IMR-90 (cell line): ENCODE results near the gene ELF5. TPM values are rescaled to one million over a fixed set of nuclear protein-coding genes. Genes with fewer than 3 reads are reported as not detected.

ENCODE experiments used
- ATAC-seq: fragments of 200-7000 bp; cut with Tn5 transposase; 2 replicates; pipeline ENCODE4 v1.9.1; 2020; ENCODE audit warnings: low read depth, mild to moderate bottlenecking, moderate library complexity
- BruUV-seq: library from RNA; stranded (reverse); fragments of 400-500 nt; replicated peaks from 2 replicates; lab custom pipeline; 2021; lab: Mats Ljungman, UMichigan
- CTCF ChIA-PET: fragments of 300-600 bp; formaldehyde crosslinking; extraction: SDS; loops from one replicate; lab custom pipeline; 2021; ENCODE audit warnings: antibody characterized with exemption; lab: Yijun Ruan, JAX
- POLR2A ChIA-PET: fragments of 300-600 bp; sonication (Branson Sonifier 250); formaldehyde crosslinking; loops from one replicate; lab custom pipeline; 2022; ENCODE audit warnings: antibody characterized with exemption; ENCODE audit not compliant: unreplicated experiment; lab: Charles Lee
- DNase-seq: peaks from one replicate; pipeline ENCODE4 v3.0.0; 2013
- H2AFZ ChIP-seq: replicated peaks from 2 replicates; pipeline ENCODE3; 2013; ENCODE audit warnings: low read length, mild to moderate bottlenecking; ENCODE audit not compliant: poor library complexity
- H2AK5ac ChIP-seq: 2 replicates; pipeline ENCODE4 v1.6.1; 2013; ENCODE audit warnings: low read depth, low read length, inconsistent platforms
- H2AK9ac ChIP-seq: replicated peaks from 2 replicates; pipeline ENCODE3; 2013; ENCODE audit warnings: mild to moderate bottlenecking, low read depth, low read length, moderate library complexity; ENCODE audit not compliant: poor library complexity
- H2BK120ac ChIP-seq: 2 replicates; pipeline ENCODE4 v1.6.1; 2013; ENCODE audit warnings: low read depth, low read length, inconsistent platforms
- H2BK15ac ChIP-seq: 3 replicates; pipeline ENCODE4 v1.6.1; 2013; ENCODE audit warnings: low read depth, low read length, inconsistent platforms
- H2BK20ac ChIP-seq: 2 replicates; pipeline ENCODE4 v1.6.1; 2013; ENCODE audit warnings: low read depth, mild to moderate bottlenecking, inconsistent platforms, low read length, moderate library complexity
- H2BK5ac ChIP-seq: 2 replicates; pipeline ENCODE4 v1.6.1; 2013; ENCODE audit warnings: mild to moderate bottlenecking, low read depth, low read length, inconsistent platforms; ENCODE audit not compliant: poor library complexity, severe bottlenecking
- H3K14ac ChIP-seq: replicated peaks from 2 replicates; pipeline ENCODE4 v1.6.1; 2013; ENCODE audit warnings: low read depth, low read length, inconsistent platforms
- H3K18ac ChIP-seq: 2 replicates; pipeline ENCODE4 v1.6.1; 2013; ENCODE audit warnings: low read depth, low read length, control low read depth
- H3K23ac ChIP-seq: 2 replicates; pipeline ENCODE4 v1.6.1; 2013; ENCODE audit warnings: low read depth, low read length, inconsistent platforms
- H3K27ac ChIP-seq: 2 replicates; pipeline ENCODE4 v1.5.1; 2013; ENCODE audit warnings: mild to moderate bottlenecking, control low read depth, low read length; ENCODE audit not compliant: insufficient read depth
- H3K27me3 ChIP-seq: 2 replicates; pipeline ENCODE4 v1.6.1; 2013; ENCODE audit warnings: low read length; ENCODE audit not compliant: control insufficient read depth, insufficient read depth
- H3K36me3 ChIP-seq: 2 replicates; pipeline ENCODE4 v1.6.1; 2013; ENCODE audit warnings: low read length, mixed read lengths; ENCODE audit not compliant: control insufficient read depth, insufficient read depth
- H3K4ac ChIP-seq: 2 replicates; pipeline ENCODE4 v1.6.1; 2013; ENCODE audit warnings: low read depth, low read length, inconsistent platforms
- H3K4me1 ChIP-seq: 2 replicates; pipeline ENCODE4 v1.6.1; 2013; ENCODE audit warnings: low read length, mixed read lengths; ENCODE audit not compliant: control insufficient read depth, insufficient read depth
- H3K4me2 ChIP-seq: 2 replicates; pipeline ENCODE4 v1.6.1; 2013; ENCODE audit warnings: low read depth, mild to moderate bottlenecking, control low read depth, low read length, moderate library complexity
- H3K4me3 ChIP-seq: 2 replicates; pipeline ENCODE4 v1.5.1; 2013; ENCODE audit warnings: low read depth, mild to moderate bottlenecking, control low read depth, low read length, moderate library complexity; ENCODE audit not compliant: insufficient read depth
- H3K56ac ChIP-seq: 2 replicates; pipeline ENCODE4 v1.6.1; 2013; ENCODE audit warnings: low read length, inconsistent platforms; ENCODE audit not compliant: insufficient read depth; ENCODE audit errors: extremely low read depth
- H3K79me1 ChIP-seq, 2 experiments: 2 replicates each; pipeline ENCODE4 v1.6.1; 2013; ENCODE audit warnings: low read length in 2 of 2, inconsistent platforms in 1 of 2, low read depth in 1 of 2
- H3K9ac ChIP-seq: 2 replicates; pipeline ENCODE4 v1.6.1; 2013; ENCODE audit warnings: low read depth, low read length, control low read depth
- H3K9me1 ChIP-seq: 2 replicates; pipeline ENCODE4 v1.6.1; 2013; ENCODE audit warnings: low read length, inconsistent platforms; ENCODE audit not compliant: insufficient read depth
- H3K9me3 ChIP-seq: 2 replicates; pipeline ENCODE4 v1.6.1; 2013; ENCODE audit warnings: low read length; ENCODE audit not compliant: control insufficient read depth, insufficient read depth
- H4K20me1 ChIP-seq: 2 replicates; pipeline ENCODE4 v1.6.1; 2013; ENCODE audit warnings: low read length, inconsistent platforms; ENCODE audit not compliant: insufficient read depth
- H4K5ac ChIP-seq: 2 replicates; pipeline ENCODE4 v1.6.1; 2013; ENCODE audit warnings: mild to moderate bottlenecking, low read depth, low read length, control low read depth
- H4K8ac ChIP-seq, 2 experiments: 2 replicates each; pipeline ENCODE4 v1.6.1; 2013; ENCODE audit warnings: low read depth in 2 of 2, low read length in 2 of 2, control low read depth in 1 of 2, inconsistent platforms in 1 of 2
- H4K91ac ChIP-seq: 2 replicates; pipeline ENCODE4 v1.6.1; 2013; ENCODE audit warnings: low read depth, low read length, inconsistent platforms; ENCODE audit not compliant: insufficient read depth
- BHLHE40 ChIP-seq: fragments of 150-350 bp; IDR thresholded peaks from 2 replicates; pipeline ENCODE4 v1.6.1; 2016; ENCODE audit warnings: mild to moderate bottlenecking, low read depth, low read length
- MXI1 ChIP-seq: IDR thresholded peaks from 2 replicates; pipeline ENCODE4 v1.6.1; 2012; ENCODE audit warnings: low read depth, mild to moderate bottlenecking, low read length, moderate library complexity, borderline replicate concordance
- POLR2A ChIP-seq: IDR thresholded peaks from 2 replicates; pipeline ENCODE4 v1.6.1; 2012; ENCODE audit warnings: mild to moderate bottlenecking, low read depth, low read length
- RCOR1 ChIP-seq: IDR thresholded peaks from 2 replicates; pipeline ENCODE4 v1.6.1; 2012; ENCODE audit warnings: mild to moderate bottlenecking, low read length, improper control_type of control experiment; ENCODE audit not compliant: insufficient replicate concordance
- SMC3 ChIP-seq: fragments of 150-350 bp; IDR thresholded peaks from 2 replicates; pipeline ENCODE4 v1.6.1; 2016; ENCODE audit warnings: low read depth, mild to moderate bottlenecking, antibody characterized with exemption, low read length, moderate library complexity
- WGBS, 2 experiments: methylation state at CpG; one replicate each; pipeline versions ENCODE4 v1.1.5 to v1.1.7; 2013; ENCODE audit warnings: missing lambda C conversion rate in 2 of 2; ENCODE audit not compliant: insufficient read length in 1 of 2; ENCODE audit errors: extremely low coverage in 2 of 2; 5-methylcytosine and 5-hydroxymethylcytosine counted together
- dilution Hi-C: fragments of 300-500 bp; cut with HindIII; formaldehyde crosslinking; loops from one replicate; pipeline ENCODE4 v1.14.3; 2018; ENCODE audit warnings: low sequenced_read_pairs; ENCODE audit not compliant: unreplicated experiment
- in situ Hi-C: fragments of 300-500 bp; cut with MboI; formaldehyde crosslinking; loops from 3 replicates; pipeline ENCODE4 v1.14.3; 2019; ENCODE audit warnings: low sequenced_read_pairs, inconsistent platforms, mixed read lengths
- intact Hi-C: fragments of 100-400 bp; cut with micrococcal nuclease; formaldehyde crosslinking; loops from 2 replicates; pipeline ENCODE4 v1.10.0; 2022
- polyA plus RNA-seq, 3 experiments: library from polyadenylated mRNA; depleted of rRNA; stranded (reverse); fragments of >200 nt; gene quantifications; 2 replicates each; pipeline ENCODE4 v1.2.3, GENCODE V29; 2012; ENCODE audit warnings: low replicate concordance in 1 of 3
- total RNA-seq: library from RNA; depleted of rRNA; stranded (reverse); fragments of >200 nt; gene quantifications from 2 replicates; pipeline ENCODE4 v1.2.3, GENCODE V29; 2012

Gene ELF5
- total and polyA plus RNA-seq, 2 of the 4 experiments (the other 2 are of a cell fraction), result not detected

- Histone ChIP-seq H3K14ac (no peak overlapping the region), H3K4ac (no peak overlapping the region), H3K9me3 (no peaks in the 10 kb centered on the region), H3K4me3 (no peak overlapping the region), H4K20me1 (no peaks in the 10 kb centered on the region), H3K27me3 (peaks cover 41% of the 10 kb centered on the region), H3K36me3 (no peaks in the 10 kb centered on the region), H2AK5ac (no peak overlapping the region), H3K9me1 (peaks cover 6% of the 10 kb centered on the region; the same call in 1 of the 2 replicates), H3K79me1 (no peaks in the 10 kb centered on the region), H2BK120ac (no peak overlapping the region), H3K4me1 (peaks cover 6% of the 10 kb centered on the region), H4K5ac (no peak overlapping the region), H3K9ac (no peak overlapping the region), H3K23ac (no peak overlapping the region), H3K27ac (no peak overlapping the region), H4K91ac (no peak overlapping the region), H3K56ac (no peak overlapping the region), H2AFZ (no peak overlapping the region), H3K4me2 (no peak overlapping the region), H2AK9ac (no peak overlapping the region), H2BK20ac (no peak overlapping the region), H2BK5ac (no peak overlapping the region), H2BK15ac (no peak overlapping the region), H3K18ac (no peak overlapping the region), H4K8ac (no peak overlapping the region)
- ChIA-PET CTCF (no interaction called here), POLR2A (no interaction called here)
- dilution Hi-C loops (no loop called here), in situ Hi-C loops (no loop called here), intact Hi-C loops (no loop called here)
- no TSS peak for BruUV-seq
- TF ChIP-seq RCOR1 (no peak), BHLHE40 (no peak), SMC3 (no peak), MXI1 (no peak), POLR2A (no peak)
- no peak for ATAC-seq
- DNase-seq, result no peak
- WGBS, 2 experiments, result no CpG with 5 or more reads among the region's 4 CpGs
These were observed 46.9 kb upstream of the ELF5 start for GRCh38 chr11:34560511-34560910.
